OCI-LY7 (cell line): ENCODE measurements around the gene ANTKMT. TPM values are rescaled to one million over a fixed set of nuclear protein-coding genes. Genes with fewer than 3 reads are reported as not detected.
"Not testable (repeated sequence)": the region's sequence is repeated elsewhere in the genome, so short reads cannot be mapped to it uniquely, and the experiment has no call there.

ENCODE experiments used
- BruUV-seq: library from RNA; stranded (reverse); fragments of 400-500 nt; replicated peaks from 2 replicates; lab custom pipeline; 2021; lab: Mats Ljungman, UMichigan
- CTCF ChIA-PET: fragments of 300-600 bp; sonication (Branson Sonifier 250); formaldehyde crosslinking; loops from one replicate; lab custom pipeline; 2022; ENCODE audit warnings: antibody characterized with exemption; ENCODE audit not compliant: unreplicated experiment; lab: Charles Lee
- POLR2A ChIA-PET: fragments of 300-600 bp; sonication (Branson Sonifier 250); formaldehyde crosslinking; loops from one replicate; lab custom pipeline; 2022; ENCODE audit warnings: antibody characterized with exemption; lab: Charles Lee
- DNase-seq: peaks from one replicate; pipeline ENCODE4 v3.0.0-alpha.2; 2015; ENCODE audit warnings: low spot score
- H2AFZ ChIP-seq: fragments of 200-600 bp; sonication (generic), shearing (Covaris generic); 2 replicates; pipeline ENCODE4 v1.6.1; 2014; ENCODE audit warnings: mild to moderate bottlenecking, antibody characterized with exemption, low read length, moderate library complexity
- H3K27ac ChIP-seq: fragments of 200-600 bp; sonication (generic); 2 replicates; pipeline ENCODE4 v1.5.1; 2014; ENCODE audit warnings: mixed run types, low read depth, mild to moderate bottlenecking, moderate library complexity, low read length, inconsistent platforms; ENCODE audit not compliant: poor library complexity, severe bottlenecking
- H3K36me3 ChIP-seq: fragments of 200-600 bp; sonication (generic); 2 replicates; pipeline ENCODE4 v1.6.1; 2014; ENCODE audit warnings: mild to moderate bottlenecking, antibody characterized with exemption, low read length, moderate library complexity, mixed read lengths; ENCODE audit not compliant: insufficient read depth
- H3K4me1 ChIP-seq: fragments of 200-600 bp; sonication (generic); 2 replicates; pipeline ENCODE4 v1.5.1; 2014; ENCODE audit warnings: mild to moderate bottlenecking, low read length; ENCODE audit not compliant: insufficient read depth, poor library complexity, severe bottlenecking
- H3K4me2 ChIP-seq: fragments of 200-600 bp; sonication (generic); 2 replicates; pipeline ENCODE4 v1.6.1; 2014; ENCODE audit warnings: mild to moderate bottlenecking, low read length
- H3K4me3 ChIP-seq: fragments of 200-600 bp; sonication (generic); 2 replicates; pipeline ENCODE4 v1.5.1; 2014; ENCODE audit warnings: mild to moderate bottlenecking, low read depth, low read length; ENCODE audit not compliant: poor library complexity, severe bottlenecking
- H3K79me2 ChIP-seq: fragments of 200-600 bp; sonication (generic); 2 replicates; pipeline ENCODE4 v1.6.1; 2016; ENCODE audit warnings: low read depth, mild to moderate bottlenecking, low read length, moderate library complexity, mixed read lengths; ENCODE audit not compliant: insufficient read depth
- H3K9me2 ChIP-seq: fragments of 200-600 bp; sonication (generic); 2 replicates; pipeline ENCODE4 v1.6.1; 2016; ENCODE audit warnings: mild to moderate bottlenecking, low read length, mixed read lengths; ENCODE audit not compliant: insufficient read depth
- H3K9me3 ChIP-seq: fragments of 200-600 bp; sonication (generic); 2 replicates; pipeline ENCODE4 v1.6.1; 2014; ENCODE audit warnings: mild to moderate bottlenecking, mixed run types, low read length, mixed read lengths
- H4K20me1 ChIP-seq: fragments of 200-600 bp; sonication (generic); 2 replicates; pipeline ENCODE4 v1.6.1; 2014; ENCODE audit warnings: mild to moderate bottlenecking, antibody characterized with exemption, low read length, moderate library complexity, mixed read lengths; ENCODE audit not compliant: insufficient read depth
- CTCF ChIP-seq: fragments of 200-600 bp; sonication (generic); conservative IDR thresholded peaks from 2 replicates; pipeline ENCODE4 v1.5.1; 2014; ENCODE audit warnings: mild to moderate bottlenecking, antibody characterized with exemption, low read length, moderate library complexity, mixed read lengths
- EZH2phosphoT487 ChIP-seq: fragments of 200-600 bp; sonication (generic); IDR thresholded peaks from 2 replicates; pipeline ENCODE4 v1.6.1; 2018; ENCODE audit warnings: low read depth, borderline replicate concordance, mild to moderate bottlenecking, mixed run types, antibody characterized with exemption, low read length, moderate library complexity, mixed read lengths
- intact Hi-C: fragments of 100-400 bp; cut with micrococcal nuclease; formaldehyde crosslinking; loops from one replicate; pipeline ENCODE4 v1.10.0; 2022; ENCODE audit not compliant: unreplicated experiment
- total RNA-seq, 2 experiments: library from RNA; depleted of rRNA in 1 of 2; stranded (reverse); fragments of >200 nt in 1 of 2; shearing (Covaris generic) in 1 of 2; gene quantifications; 2 replicates each; pipeline ENCODE4 v1.2.3, GENCODE V29; 2014 to 2022

The ANTKMT gene
- total RNA-seq, 2 experiments from 2014 or later = 46.5 to 51.3 TPM

- intact Hi-C loops = no loop called here
- no TSS peak for BruUV-seq
- no peak for DNase-seq
- H3K79me2 ChIP-seq = 0 out of 2 replicates have a peak, but pooled peaks cover 8% of the 10 kb centered on the region
- CTCF ChIA-PET = interaction anchor here (0.9 kb wide), 1 partner anchor 9 kb away, joined by 4 read pairs; the partner anchor contains the start of gene STUB1
- H3K4me2 ChIP-seq = peak overlapping the region; percentile 91
- no peak overlapping the region for H2AFZ ChIP-seq
- peak overlapping the region; percentile 29 for H3K27ac ChIP-seq
- H3K36me3 ChIP-seq = peaks cover 20% of the 10 kb centered on the region
- no peaks in the 10 kb centered on the region for H3K9me2 ChIP-seq
- no peak for TF ChIP-seq EZH2phosphoT487
- TF ChIP-seq CTCF = no peak
- peak overlapping the region; percentile 97 for H3K4me3 ChIP-seq
- POLR2A ChIA-PET = no interaction called here
- no peaks in the 10 kb centered on the region for H4K20me1 ChIP-seq
- H3K9me3 ChIP-seq = no peaks in the 10 kb centered on the region
- H3K4me1 ChIP-seq = peaks cover 24% of the 10 kb centered on the region
Measured at GRCh38 chr16:689175-689897, 31.6 kb upstream of the ANTKMT start.

- H2AFZ ChIP-seq, H3K4me3 ChIP-seq, intact Hi-C loops, H4K20me1 ChIP-seq, H3K79me2 ChIP-seq, DNase-seq, H3K27ac ChIP-seq, H3K4me2 ChIP-seq, BruUV-seq, H3K9me3 ChIP-seq, H3K9me2 ChIP-seq, POLR2A ChIA-PET, CTCF ChIA-PET: not testable (repeated sequence)
- Histone ChIP-seq H3K36me3 (peaks cover 10% of the 10 kb centered on the region), H3K4me1 (peaks cover 27% of the 10 kb centered on the region)
Measured at GRCh38 chr16:691242-691641, 29.7 kb upstream of the ANTKMT start.

- no TSS peak for BruUV-seq
- Histone ChIP-seq H3K79me2 (0 out of 2 replicates have a peak, but pooled peaks cover 8% of the 10 kb centered on the region), H3K36me3 (no peaks in the 10 kb centered on the region; the same call in 1 of the 2 replicates), H2AFZ (no peak overlapping the region), H3K9me3 (no peaks in the 10 kb centered on the region), H3K27ac (no peak overlapping the region), H3K4me3 (no peak overlapping the region), H4K20me1 (no peaks in the 10 kb centered on the region), H3K4me1 (peaks cover 27% of the 10 kb centered on the region), H3K9me2 (no peaks in the 10 kb centered on the region), H3K4me2 (no peak overlapping the region)
- intact Hi-C loops = no loop called here
- CTCF ChIA-PET = interaction anchor here (0.5 kb wide), 1 partner anchor 20 kb away, joined by 4 read pairs; no protein-coding TSS in a partner anchor
- TF ChIP-seq EZH2phosphoT487 = no peak
- TF ChIP-seq CTCF = no peak
- DNase-seq = no peak
- POLR2A ChIA-PET = no interaction called here
Measured at GRCh38 chr16:692356-693108, 28.4 kb upstream of the ANTKMT start.
